Trophoblast cell (in vitro differentiated cells and primary cell): Measurements from ENCODE around the gene TYR.
"Not testable (repeated sequence)": the region's sequence is repeated elsewhere in the genome, so short reads cannot be mapped to it uniquely, and the experiment has no call there.

Experiments used
- DNase-seq, 2 donors: peaks; one replicate each; pipeline ENCODE4 v3.0.0-alpha.2; 2016
- H2AFZ ChIP-seq: 2 replicates; pipeline ENCODE4 v1.6.1; 2013; ENCODE audit warnings: low read length, moderate library complexity, mild to moderate bottlenecking; ENCODE audit not compliant: insufficient read depth, poor library complexity
- H2AK5ac ChIP-seq: 2 replicates; pipeline ENCODE4 v1.6.1; 2013; ENCODE audit warnings: mild to moderate bottlenecking, low read length
- H2BK120ac ChIP-seq: 2 replicates; pipeline ENCODE4 v1.6.1; 2013; ENCODE audit warnings: low read length, mild to moderate bottlenecking, moderate library complexity; ENCODE audit not compliant: insufficient read depth, poor library complexity
- H2BK12ac ChIP-seq: 2 replicates; pipeline ENCODE4 v1.6.1; 2013; ENCODE audit warnings: mild to moderate bottlenecking, low read length, moderate library complexity
- H2BK5ac ChIP-seq: 2 replicates; pipeline ENCODE4 v1.6.1; 2013; ENCODE audit warnings: low read length, low read depth, moderate library complexity, mild to moderate bottlenecking; ENCODE audit not compliant: poor library complexity
- H3K14ac ChIP-seq: 2 replicates; pipeline ENCODE4 v1.6.1; 2013; ENCODE audit warnings: mild to moderate bottlenecking, low read length
- H3K18ac ChIP-seq: 2 replicates; pipeline ENCODE4 v1.6.1; 2013; ENCODE audit warnings: mild to moderate bottlenecking, low read length
- H3K23ac ChIP-seq: 2 replicates; pipeline ENCODE4 v1.6.1; 2013; ENCODE audit warnings: low read length
- H3K27ac ChIP-seq: 2 replicates; pipeline ENCODE4 v1.5.1; 2013; ENCODE audit warnings: low read depth, mild to moderate bottlenecking, inconsistent platforms, low read length, moderate library complexity
- H3K27me3 ChIP-seq: 2 replicates; pipeline ENCODE4 v1.6.1; 2013; ENCODE audit warnings: inconsistent platforms, mild to moderate bottlenecking, low read length, moderate library complexity; ENCODE audit not compliant: insufficient read depth
- H3K36me3 ChIP-seq, 2 experiments: 1 replicate in 1 of 2; 2 replicates in 1 of 2; pipeline ENCODE4 v1.6.1; 2013; ENCODE audit warnings: low read length in 2 of 2, mild to moderate bottlenecking in 2 of 2, moderate library complexity in 1 of 2; ENCODE audit not compliant: insufficient read depth in 2 of 2, control insufficient read depth in 1 of 2
- H3K4ac ChIP-seq: 2 replicates; pipeline ENCODE4 v1.6.1; 2013; ENCODE audit warnings: low read depth, mild to moderate bottlenecking, low read length, moderate library complexity
- H3K4me1 ChIP-seq, 2 experiments: 1 replicate in 1 of 2; 2 replicates in 1 of 2; pipeline ENCODE4 v1.6.1; 2013; ENCODE audit warnings: low read length in 2 of 2, mild to moderate bottlenecking in 2 of 2, moderate library complexity in 1 of 2; ENCODE audit not compliant: insufficient read depth in 2 of 2, control insufficient read depth in 1 of 2
- H3K4me2 ChIP-seq: 2 replicates; pipeline ENCODE4 v1.6.1; 2013; ENCODE audit warnings: inconsistent platforms, mild to moderate bottlenecking, low read length, moderate library complexity
- H3K4me3 ChIP-seq: 2 replicates; pipeline ENCODE4 v1.5.1; 2013; ENCODE audit warnings: mild to moderate bottlenecking, low read depth, low read length, inconsistent platforms
- H3K79me1 ChIP-seq: one replicate; pipeline ENCODE4 v1.6.1; 2013; ENCODE audit warnings: low read length
- H3K79me2 ChIP-seq: 2 replicates; pipeline ENCODE4 v1.6.1; 2013; ENCODE audit warnings: low read length, mild to moderate bottlenecking; ENCODE audit not compliant: control insufficient read depth, insufficient read depth, poor library complexity
- H3K9ac ChIP-seq: 2 replicates; pipeline ENCODE4 v1.6.1; 2013; ENCODE audit warnings: mild to moderate bottlenecking, low read length
- H3K9me3 ChIP-seq: 2 replicates; pipeline ENCODE4 v1.6.1; 2013; ENCODE audit warnings: low read depth, mild to moderate bottlenecking, control low read depth, inconsistent platforms, low read length; ENCODE audit not compliant: insufficient read depth
- H4K12ac ChIP-seq: 2 replicates; pipeline ENCODE4 v1.6.1; 2013; ENCODE audit warnings: low read depth, mild to moderate bottlenecking, low read length, moderate library complexity
- H4K8ac ChIP-seq: 2 replicates; pipeline ENCODE4 v1.6.1; 2013; ENCODE audit warnings: low read depth, mild to moderate bottlenecking, low read length, moderate library complexity
- H4K91ac ChIP-seq: one replicate; pipeline ENCODE4 v1.6.1; 2013; ENCODE audit warnings: low read depth, mild to moderate bottlenecking, low read length, moderate library complexity
- WGBS: extraction: QIAGEN DNeasy Blood & Tissue Kit; methylation state at CpG from one replicate; pipeline ENCODE4 v1.1.7; 2013; ENCODE audit warnings: missing lambda C conversion rate; ENCODE audit not compliant: insufficient read length, insufficient coverage; ENCODE audit errors: extremely low coverage; 5-methylcytosine and 5-hydroxymethylcytosine counted together

Gene TYR

GRCh38 chr11:89303029-89303428 is 125.4 kb downstream of the TYR start:
- H2AK5ac ChIP-seq, H4K12ac ChIP-seq, H3K9me3 ChIP-seq, DNase-seq, H3K27ac ChIP-seq, H3K14ac ChIP-seq, H3K4me1 ChIP-seq, H3K9ac ChIP-seq, H3K18ac ChIP-seq, H3K4ac ChIP-seq, H3K79me2 ChIP-seq, H2BK5ac ChIP-seq, H3K79me1 ChIP-seq, H4K8ac ChIP-seq, H2AFZ ChIP-seq, H2BK12ac ChIP-seq, H3K23ac ChIP-seq, H3K27me3 ChIP-seq, H4K91ac ChIP-seq, H3K4me3 ChIP-seq, H2BK120ac ChIP-seq, H3K36me3 ChIP-seq, H3K4me2 ChIP-seq: not testable (repeated sequence)
- no CpG with 5 or more reads among the region's 1 CpG for WGBS

GRCh38 chr11:89308272-89308671 is 130.6 kb downstream of the TYR start:
- not testable (repeated sequence) for H4K91ac ChIP-seq, H4K12ac ChIP-seq, H3K9ac ChIP-seq, H3K79me1 ChIP-seq, H2BK5ac ChIP-seq, H3K79me2 ChIP-seq, H2BK12ac ChIP-seq, H3K4ac ChIP-seq, H4K8ac ChIP-seq, H2AFZ ChIP-seq, H3K14ac ChIP-seq, H3K9me3 ChIP-seq, H2BK120ac ChIP-seq, H3K18ac ChIP-seq, H3K27ac ChIP-seq, H3K27me3 ChIP-seq, H3K23ac ChIP-seq, H3K4me1 ChIP-seq, H3K36me3 ChIP-seq, H3K4me3 ChIP-seq, H2AK5ac ChIP-seq, H3K4me2 ChIP-seq, DNase-seq
- WGBS: no CpG with 5 or more reads among the region's 1 CpG

GRCh38 chr11:89309321-89309985 is 131.8 kb downstream of the TYR start:
- not testable (repeated sequence) for H3K18ac ChIP-seq, H4K8ac ChIP-seq, H2BK12ac ChIP-seq, H2BK5ac ChIP-seq, H3K36me3 ChIP-seq, H3K14ac ChIP-seq, H2AFZ ChIP-seq, DNase-seq, H3K4ac ChIP-seq, H4K91ac ChIP-seq, H3K4me2 ChIP-seq, H2AK5ac ChIP-seq, H3K23ac ChIP-seq, H3K79me1 ChIP-seq, H3K4me1 ChIP-seq, H3K27ac ChIP-seq, H3K4me3 ChIP-seq, H3K27me3 ChIP-seq, H3K79me2 ChIP-seq, H2BK120ac ChIP-seq, H3K9ac ChIP-seq, H4K12ac ChIP-seq, H3K9me3 ChIP-seq
- no CpG with 5 or more reads among the region's 3 CpGs for WGBS

- H3K27ac ChIP-seq: not testable (repeated sequence)
These were observed 132.9 kb downstream of the TYR start for GRCh38 chr11:89310607-89311006.

More at GRCh38 chr11:89310607-89311006, 132.9 kb downstream of the TYR start:
- not testable (repeated sequence) for H4K8ac ChIP-seq, H4K91ac ChIP-seq, H2AK5ac ChIP-seq, H3K79me2 ChIP-seq, H2BK120ac ChIP-seq, H2BK12ac ChIP-seq, H4K12ac ChIP-seq, H3K4me2 ChIP-seq, H3K9ac ChIP-seq, H3K4ac ChIP-seq, H3K23ac ChIP-seq, H3K4me3 ChIP-seq, H3K36me3 ChIP-seq, H3K14ac ChIP-seq, H3K9me3 ChIP-seq, H2BK5ac ChIP-seq, H3K79me1 ChIP-seq, H3K4me1 ChIP-seq, H3K18ac ChIP-seq, H2AFZ ChIP-seq, H3K27me3 ChIP-seq
- no CpG with 5 or more reads among the region's 3 CpGs for WGBS
- peak; percentile 46 to 87 for DNase-seq
